Spleen (tissue), 11 donors: ENCODE data around the gene GJB6. TPM values are rescaled to one million over a fixed set of nuclear protein-coding genes. Genes with fewer than 3 reads are reported as not detected.

ENCODE experiments used
- DNase-seq: peaks from one replicate; pipeline ENCODE4 v3.0.0-alpha.2; 2020
- H3K27ac ChIP-seq, 8 donors: fragments of 200-600 bp; sonication (generic) in 7 of 8; 1 replicate in 4 of 8; 2 replicates in 4 of 8; pipeline versions ENCODE4 v1.5.0 to v1.8.0; 2016 to 2021; ENCODE audit warnings: inconsistent platforms in 4 of 8, mild to moderate bottlenecking in 4 of 8, moderate library complexity in 1 of 8
- H3K27me3 ChIP-seq, 7 donors: fragments of 200-600 bp; sonication (generic) in 6 of 7; replicated peaks in 1 of 7; 1 replicate in 4 of 7; 2 replicates in 3 of 7; pipeline versions ENCODE4 v1.5.0 to v1.8.0; 2016 to 2021; ENCODE audit warnings: inconsistent platforms in 3 of 7, mild to moderate bottlenecking in 1 of 7
- H3K36me3 ChIP-seq, 6 donors: fragments of 200-600 bp; sonication (generic) in 5 of 6; 1 replicate in 4 of 6; 2 replicates in 2 of 6; pipeline versions ENCODE4 v1.5.0 to v1.8.0; 2016 to 2021; ENCODE audit warnings: inconsistent platforms in 2 of 6
- H3K4me1 ChIP-seq, 6 donors: fragments of 200-600 bp; sonication (generic) in 5 of 6; 1 replicate in 3 of 6; 2 replicates in 3 of 6; pipeline versions ENCODE4 v1.5.0 to v1.8.0; 2016 to 2021; ENCODE audit warnings: inconsistent platforms in 3 of 6
- H3K4me3 ChIP-seq, 8 donors: fragments of 200-600 bp; sonication (generic) in 7 of 8; 1 replicate in 4 of 8; 2 replicates in 4 of 8; pipeline versions ENCODE4 v1.5.0 to v1.8.0; 2016 to 2021; ENCODE audit warnings: inconsistent platforms in 4 of 8, mild to moderate bottlenecking in 4 of 8, moderate library complexity in 2 of 8
- H3K9me3 ChIP-seq, 8 donors: fragments of 200-600 bp; sonication (generic) in 7 of 8; 1 replicate in 4 of 8; 2 replicates in 4 of 8; pipeline versions ENCODE4 v1.5.0 to v1.8.0; 2016 to 2021; ENCODE audit warnings: inconsistent platforms in 4 of 8
- POLR2A ChIP-seq, 3 donors: fragments of 450-650 bp; IDR thresholded peaks; one replicate each; pipeline ENCODE4 v1.5.1; 2017; ENCODE audit warnings: antibody characterized with exemption in 3 of 3, mild to moderate bottlenecking in 1 of 3
- POLR2AphosphoS5 ChIP-seq, 3 donors: sonication (generic); formaldehyde crosslinking; IDR thresholded peaks; one replicate each; pipeline ENCODE4 v1.5.1; 2017; ENCODE audit warnings: antibody characterized with exemption in 3 of 3
- WGBS, 5 donors: extraction: QIAGEN DNeasy Blood & Tissue Kit in 3 of 5; methylation state at CpG; one replicate each; pipeline versions ENCODE4 v1.1.5 to v1.1.7; 2013 to 2018; 5-methylcytosine and 5-hydroxymethylcytosine counted together
- intact Hi-C: fragments of 100-400 bp; cut with DNase I; formaldehyde crosslinking; loops from one replicate; pipeline ENCODE4 v1.15.0; 2023; ENCODE audit warnings: low total_unique reads
- polyA plus RNA-seq, 3 donors: library from polyadenylated mRNA; stranded (reverse); fragments of 200-250 nt; gene quantifications; one replicate each; pipeline ENCODE4 v1.2.1, GENCODE V29; 2013
- total RNA-seq, 7 donors: library from RNA; depleted of rRNA in 3 of 7; stranded (reverse); fragments of >200 nt in 3 of 7; fragmentation: NEBNext Ultra II Directional in 4 of 7; extraction: Animal tissue kit (Norgen Biotek cat#: 25700) in 4 of 7; gene quantifications; one replicate each; pipeline versions ENCODE4 v1.1.0 to v1.2.1, GENCODE V29; 2016 to 2021
- TF ChIP-seq, protein P1 (sequence below), 11 experiments: fragments of 200-600 bp in 7 of 11; fragments of 450-650 bp in 4 of 11; sonication (generic) in 4 of 11; IDR thresholded peaks in 8 of 11; conservative IDR thresholded peaks in 3 of 11; 1 replicate in 7 of 11; 2 replicates in 4 of 11; pipeline versions ENCODE4 v1.4.0 to v1.8.0; 2016 to 2021; ENCODE audit warnings: antibody characterized with exemption in 11 of 11, inconsistent platforms in 4 of 11, mild to moderate bottlenecking in 1 of 11
- donor health status: healthy with polysubstance abuse.
- donor health status: DM: no; HTN: no; CAD: no; lungs with moderate emphysema.
- donor health status: DM: no; HTN: no; CAD: no.
- donor health status: Bipolar disorder and iron deficiency.
- donor health status: healthy.
- donor health status: DM: no; HTN: no; CAD: no.
- donor health status: DM: yes; HTN: yes; CAD: no.

GJB6 gene
- total and polyA plus RNA-seq, 10 donors: 0.17 to 2.5 (median 0.30) TPM; not detected in 3

DNA sequence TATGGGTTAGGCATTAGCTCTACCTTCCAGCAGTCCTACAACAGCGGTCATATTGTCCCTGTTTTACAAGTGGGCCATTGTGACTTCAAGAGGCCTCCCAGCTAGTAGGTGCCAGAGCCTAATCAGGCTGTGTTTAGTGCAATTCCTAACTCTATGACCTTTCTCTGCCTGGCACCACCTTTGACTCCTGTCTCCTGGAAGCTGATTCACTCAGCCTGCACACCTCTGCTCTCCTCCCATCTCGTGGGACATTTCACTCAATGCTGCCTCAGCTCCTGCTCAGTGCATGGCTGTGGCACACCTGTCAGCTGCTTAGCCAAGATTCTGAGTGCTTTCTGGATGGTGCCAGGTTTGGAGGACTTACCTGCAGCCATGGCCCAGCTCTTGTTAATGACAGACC, 9.5 kb upstream of the GJB6 start:
- 74 to 85% (median 82%) methylated on average over 2 of the region's 2 CpGs for WGBS, 5 donors
- no peak for DNase-seq
- H3K36me3 ChIP-seq: no peaks in the 10 kb centered on the region
- intact Hi-C loops: no loop called here
- H3K4me3 ChIP-seq: no peak overlapping the region
- TF ChIP-seq, protein P1, sequence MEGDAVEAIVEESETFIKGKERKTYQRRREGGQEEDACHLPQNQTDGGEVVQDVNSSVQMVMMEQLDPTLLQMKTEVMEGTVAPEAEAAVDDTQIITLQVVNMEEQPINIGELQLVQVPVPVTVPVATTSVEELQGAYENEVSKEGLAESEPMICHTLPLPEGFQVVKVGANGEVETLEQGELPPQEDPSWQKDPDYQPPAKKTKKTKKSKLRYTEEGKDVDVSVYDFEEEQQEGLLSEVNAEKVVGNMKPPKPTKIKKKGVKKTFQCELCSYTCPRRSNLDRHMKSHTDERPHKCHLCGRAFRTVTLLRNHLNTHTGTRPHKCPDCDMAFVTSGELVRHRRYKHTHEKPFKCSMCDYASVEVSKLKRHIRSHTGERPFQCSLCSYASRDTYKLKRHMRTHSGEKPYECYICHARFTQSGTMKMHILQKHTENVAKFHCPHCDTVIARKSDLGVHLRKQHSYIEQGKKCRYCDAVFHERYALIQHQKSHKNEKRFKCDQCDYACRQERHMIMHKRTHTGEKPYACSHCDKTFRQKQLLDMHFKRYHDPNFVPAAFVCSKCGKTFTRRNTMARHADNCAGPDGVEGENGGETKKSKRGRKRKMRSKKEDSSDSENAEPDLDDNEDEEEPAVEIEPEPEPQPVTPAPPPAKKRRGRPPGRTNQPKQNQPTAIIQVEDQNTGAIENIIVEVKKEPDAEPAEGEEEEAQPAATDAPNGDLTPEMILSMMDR (IDR thresholded peaks at IDR 0.05 in 8 of 11, conservative IDR thresholded peaks at IDR 0.05 in 3 of 11): no peak
- no peak for TF ChIP-seq POLR2AphosphoS5 (IDR thresholded peaks at IDR 0.05)
- TF ChIP-seq POLR2A (IDR thresholded peaks at IDR 0.05): no peak
- peaks cover 0 to 37% (median 0%) of the 10 kb centered on the region in 7 donors for H3K27me3 ChIP-seq
- no peaks in the 10 kb centered on the region for H3K9me3 ChIP-seq
- no peak overlapping the region for H3K27ac ChIP-seq
- H3K4me1 ChIP-seq: no peaks in the 10 kb centered on the region

DNA sequence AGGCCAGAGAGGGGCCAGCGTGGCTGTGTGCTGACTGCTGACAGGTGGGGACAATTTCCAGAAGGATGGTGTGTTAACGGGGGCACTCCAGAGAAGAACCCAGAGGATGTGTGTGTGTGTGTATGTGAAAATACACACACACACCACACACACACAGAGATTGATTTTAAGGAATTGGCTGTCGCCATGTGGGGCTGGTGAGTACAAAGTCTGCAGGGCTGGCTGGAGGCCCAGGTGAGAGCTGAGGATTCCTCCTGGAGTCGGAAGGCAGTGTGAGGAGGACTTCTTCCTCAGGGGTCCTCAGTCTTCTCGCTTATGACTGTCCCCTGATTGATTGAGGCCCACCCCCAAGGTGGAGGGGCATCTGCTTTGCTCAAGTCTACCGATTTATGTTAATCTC, 7.6 kb upstream of the GJB6 start:
- H3K4me3 ChIP-seq: no peak overlapping the region
- intact Hi-C loops: no loop called here
- H3K9me3 ChIP-seq: no peaks in the 10 kb centered on the region
- 75 to 86% (median 83%) methylated on average over 6 of the region's 6 CpGs for WGBS, 5 donors
- peaks cover 0 to 37% (median 0%) of the 10 kb centered on the region in 7 donors for H3K27me3 ChIP-seq
- no peaks in the 10 kb centered on the region for H3K4me1 ChIP-seq
- no peak overlapping the region for H3K27ac ChIP-seq
- TF ChIP-seq, protein P1 (IDR thresholded peaks at IDR 0.05 in 8 of 11, conservative IDR thresholded peaks at IDR 0.05 in 3 of 11): no peak
- TF ChIP-seq POLR2AphosphoS5 (IDR thresholded peaks at IDR 0.05) (no peak), POLR2A (IDR thresholded peaks at IDR 0.05) (no peak)
- no peaks in the 10 kb centered on the region for H3K36me3 ChIP-seq
- no peak for DNase-seq

DNA sequence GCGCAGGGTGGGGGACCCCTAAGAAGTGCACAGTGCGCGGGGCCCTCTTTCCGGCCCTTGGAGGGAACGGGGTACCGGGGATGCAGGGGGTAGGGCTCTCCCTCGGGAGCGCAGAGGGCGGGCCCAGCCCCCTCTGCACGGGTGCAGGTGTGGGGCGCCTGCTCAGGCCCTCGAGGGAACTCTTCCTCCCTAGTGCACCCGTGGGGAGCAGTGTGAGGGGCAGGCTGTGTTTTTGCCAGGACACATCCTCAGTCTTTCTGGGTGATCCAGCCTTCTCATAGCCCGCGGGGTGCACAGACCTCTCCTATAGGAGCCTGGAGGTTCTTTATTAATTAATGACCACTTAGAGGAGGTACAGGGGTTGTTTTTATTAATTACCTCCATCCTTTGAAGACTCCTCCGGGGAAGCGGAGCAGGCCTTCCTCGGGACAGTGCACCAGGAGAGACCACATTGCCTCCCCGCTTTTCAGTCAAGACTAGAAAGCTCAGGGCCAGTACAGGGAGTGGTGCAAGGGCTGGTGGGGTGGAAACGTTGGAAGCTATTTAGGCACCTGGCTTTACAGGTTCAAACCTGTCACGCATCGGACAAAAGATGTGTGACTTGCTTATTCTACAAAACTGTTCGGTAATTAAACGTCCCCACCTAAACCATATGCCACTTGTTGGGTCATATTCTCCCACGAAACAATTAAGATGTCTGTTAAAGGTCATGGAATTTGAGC, 598 bp upstream of the GJB6 start:
- TF ChIP-seq POLR2A (IDR thresholded peaks at IDR 0.05): no peak
- TF ChIP-seq, protein P1 (IDR thresholded peaks at IDR 0.05 in 8 of 11, conservative IDR thresholded peaks at IDR 0.05 in 3 of 11): no peak
- TF ChIP-seq POLR2AphosphoS5 (IDR thresholded peaks at IDR 0.05): no peak
- Histone ChIP-seq H3K4me1 (peaks cover 9 to 29% (median 18%) of the 10 kb centered on the region in 6 donors), H3K4me3 (peak overlapping the region in 6 of 8 donors; percentile 23 to 67 (median 40)), H3K36me3 (no peaks in the 10 kb centered on the region), H3K9me3 (no peaks in the 10 kb centered on the region), H3K27me3 (peaks cover 0 to 65% (median 42%) of the 10 kb centered on the region in 7 donors), H3K27ac (no peak overlapping the region)
- intact Hi-C loops: no loop called here
- DNase-seq: no peak
- 31 to 65% (median 32%) methylated on average over 14 to 25 of the region's 25 CpGs for WGBS, 5 donors
